ENCODE results near the gene ARHGEF25.
"Not testable (repeated sequence)": the region's sequence is repeated elsewhere in the genome, so short reads cannot be mapped to it uniquely, and the experiment has no call there.

ARHGEF25 gene

GRCh38 chr12:57586832-57587429, 24.3 kb upstream of the ARHGEF25 start:
- no peak overlapping the region for H3K27ac ChIP-seq

GRCh38 chr12:57588951-57589610, 22.2 kb upstream of the ARHGEF25 start:
- not testable (repeated sequence) for H3K27ac ChIP-seq

More at GRCh38 chr12:57586832-57587429, 24.3 kb upstream of the ARHGEF25 start:
- TF ChIP-seq CTCF (IDR thresholded peaks at IDR 0.05) (no peak), ZFX (IDR thresholded peaks at IDR 0.05; ENCODE audit: borderline replicate concordance) (no peak)

- peak overlapping the region; percentile 60 for H3K27ac ChIP-seq
- TF ChIP-seq CTCF (IDR thresholded peaks at IDR 0.05) (no peak), ZFX (IDR thresholded peaks at IDR 0.05; ENCODE audit: borderline replicate concordance) (no peak)
Measured at GRCh38 chr12:57590479-57590863, 20.8 kb upstream of the ARHGEF25 start.

- TF ChIP-seq ZFX (IDR thresholded peaks at IDR 0.05; ENCODE audit: borderline replicate concordance) (no peak), CTCF (IDR thresholded peaks at IDR 0.05) (no peak)
- H3K27ac ChIP-seq, result peak within 1 kb of the TSS; percentile 60
Measured at GRCh38 chr12:57590864-57591781, 20.1 kb upstream of the ARHGEF25 start, which contains the start of gene PIP4K2C. Gene PIP4K2C (plus strand): TSS chr12:57591192. CDS start chr12:57591290, 98 bp downstream.

GRCh38 chr12:57591782-57592325, 19.4 kb upstream of the ARHGEF25 start:
- peak overlapping the region; percentile 60 for H3K27ac ChIP-seq
- no peak for TF ChIP-seq ZFX (IDR thresholded peaks at IDR 0.05; ENCODE audit: borderline replicate concordance)
- no peak for TF ChIP-seq CTCF (IDR thresholded peaks at IDR 0.05)

GRCh38 chr12:57592551-57593165, 18.6 kb upstream of the ARHGEF25 start:
- TF ChIP-seq ZFX (IDR thresholded peaks at IDR 0.05; ENCODE audit: borderline replicate concordance), result no peak
- TF ChIP-seq CTCF (IDR thresholded peaks at IDR 0.05), result no peak
- H3K27ac ChIP-seq, result no peak overlapping the region

- no peak overlapping the region for H3K27ac ChIP-seq
- TF ChIP-seq ZFX (IDR thresholded peaks at IDR 0.05; ENCODE audit: borderline replicate concordance), result no peak
- TF ChIP-seq CTCF (IDR thresholded peaks at IDR 0.05), result no peak
Measured at GRCh38 chr12:57593187-57593586, 18.0 kb upstream of the ARHGEF25 start.
